OCI-LY7 (cell line): ENCODE measurements around the gene RFK.

ENCODE experiments used
- CTCF ChIP-seq: fragments of 200-600 bp; sonication (generic); conservative IDR thresholded peaks from 2 replicates; pipeline ENCODE4 v1.5.1; 2014; ENCODE audit warnings: mild to moderate bottlenecking, antibody characterized with exemption, low read length, moderate library complexity, mixed read lengths
- EZH2phosphoT487 ChIP-seq: fragments of 200-600 bp; sonication (generic); IDR thresholded peaks from 2 replicates; pipeline ENCODE4 v1.6.1; 2018; ENCODE audit warnings: low read depth, borderline replicate concordance, mild to moderate bottlenecking, mixed run types, antibody characterized with exemption, low read length, moderate library complexity, mixed read lengths

- TF ChIP-seq CTCF (no peak), EZH2phosphoT487 (no peak)
Measured at GRCh38 chr9:76396144-76396543, 1.9 kb upstream of the RFK start.
